HepG2 (cell line): ENCODE results near the gene CEP131. TPM values are rescaled to one million over a fixed set of nuclear protein-coding genes. Genes with fewer than 3 reads are reported as not detected.

Experiments used
- ATAC-seq: fragments of 200-7000 bp; cut with Tn5 transposase; 3 replicates; pipeline ENCODE4 v1.9.1; 2020; ENCODE audit warnings: mild to moderate bottlenecking, moderate library complexity
- BruUV-seq: library from RNA; stranded (reverse); fragments of 400-500 nt; replicated peaks from 2 replicates; lab custom pipeline; 2021; lab: Mats Ljungman, UMichigan
- CTCF ChIA-PET: fragments of 300-600 bp; formaldehyde crosslinking; extraction: SDS; loops from one replicate; lab custom pipeline; 2021; ENCODE audit warnings: low total read pairs, inconsistent platforms, low intra/inter-chr PET ratio; lab: Yijun Ruan, JAX
- POLR2A ChIA-PET: fragments of 350-600 bp; sonication (Branson Sonifier 250); formaldehyde crosslinking; loops from one replicate; lab custom pipeline; 2020; ENCODE audit warnings: antibody characterized with exemption, inconsistent platforms; lab: Yijun Ruan, JAX
- DNase-seq: peaks from one replicate; pipeline ENCODE4 v3.0.0-alpha.2; 2015; ENCODE audit warnings: low spot score
- FAIRE-seq: peaks from 3 replicates; lab custom pipeline; 2011; peaks lifted over from hg19 to GRCh38; lab: Jason Lieb, UNC
- H2AFZ ChIP-seq: one replicate; pipeline ENCODE4 v1.6.1; 2011; ENCODE audit warnings: low read length, inconsistent platforms
- H3K27ac ChIP-seq: fragments of 300-600 bp; 3 replicates; pipeline ENCODE4 v1.8.0; 2011; ENCODE audit warnings: mixed run types, mild to moderate bottlenecking, mixed read lengths, low read length, inconsistent platforms; ENCODE audit not compliant: insufficient read depth; ENCODE audit errors: extremely low read length
- H3K27me3 ChIP-seq, 2 experiments: fragments of 200-600 bp in 1 of 2; 2 replicates in 1 of 2; 3 replicates in 1 of 2; pipeline versions ENCODE4 v1.6.0 to v1.8.0; 2011; ENCODE audit warnings: low read length in 2 of 2, mild to moderate bottlenecking in 2 of 2, moderate library complexity in 2 of 2, inconsistent platforms in 1 of 2; ENCODE audit not compliant: insufficient read depth in 2 of 2, control insufficient read depth in 1 of 2
- H3K36me3 ChIP-seq, 2 experiments: fragments of 200-600 bp in 1 of 2; replicated peaks in 1 of 2; 2 replicates in 1 of 2; 3 replicates in 1 of 2; pipeline versions ENCODE4 v1.5.1 to v1.8.0; 2011; ENCODE audit warnings: low read length in 2 of 2, inconsistent platforms in 1 of 2; ENCODE audit not compliant: insufficient read depth in 2 of 2, control insufficient read depth in 1 of 2
- H3K4me1 ChIP-seq: 2 replicates; pipeline ENCODE4 v1.5.1; 2012; ENCODE audit warnings: low read length, inconsistent platforms; ENCODE audit not compliant: insufficient read depth
- H3K4me2 ChIP-seq: 2 replicates; pipeline ENCODE4 v1.6.0; 2011; ENCODE audit warnings: low read depth, low read length, inconsistent platforms
- H3K4me3 ChIP-seq, 3 experiments: fragments of 200-600 bp in 1 of 3; sonication (generic), shearing (Covaris generic) in 1 of 3; replicated peaks in 1 of 3; 2 replicates each; pipeline ENCODE4 v1.5.1; 2011 to 2016; ENCODE audit warnings: low read length in 3 of 3, inconsistent platforms in 2 of 3, low read depth in 2 of 3, mild to moderate bottlenecking in 2 of 3, control low read depth in 1 of 3, mixed read lengths in 1 of 3; ENCODE audit not compliant: insufficient read depth in 1 of 3
- H3K79me2 ChIP-seq: one replicate; pipeline ENCODE4 v1.6.1; 2011; ENCODE audit warnings: low read length, inconsistent platforms; ENCODE audit not compliant: insufficient read depth
- H3K9ac ChIP-seq: 2 replicates; pipeline ENCODE4 v1.6.0; 2011; ENCODE audit warnings: mild to moderate bottlenecking, low read depth, low read length, inconsistent platforms; ENCODE audit not compliant: insufficient read depth
- H3K9me3 ChIP-seq: 2 replicates; pipeline ENCODE4 v1.5.1; 2012; ENCODE audit warnings: mild to moderate bottlenecking, low read length
- H4K20me1 ChIP-seq: 2 replicates; pipeline ENCODE4 v1.6.0; 2011; ENCODE audit warnings: inconsistent platforms, mild to moderate bottlenecking, low read length, moderate library complexity; ENCODE audit not compliant: insufficient read depth
- ATF1 ChIP-seq: IDR thresholded peaks from 2 replicates; pipeline ENCODE4 v1.6.1; 2016; ENCODE audit warnings: mild to moderate bottlenecking, control low read depth
- CEBPB ChIP-seq: IDR thresholded peaks from 2 replicates; pipeline ENCODE4 v1.6.1; 2011; ENCODE audit warnings: low read depth, low read length, improper control_type of control experiment, borderline replicate concordance
- HMG20A ChIP-seq: IDR thresholded peaks from 2 replicates; pipeline ENCODE4 v1.6.1; 2016; ENCODE audit warnings: borderline replicate concordance
- HOXA7 ChIP-seq: sonication (generic); formaldehyde crosslinking; IDR thresholded peaks from 2 replicates; pipeline ENCODE4 v1.8.1; 2022; ENCODE audit warnings: mild to moderate bottlenecking, missing genetic modification reagents, moderate library complexity
- NCOA1 ChIP-seq: sonication (generic); formaldehyde crosslinking; IDR thresholded peaks from 2 replicates; pipeline ENCODE4 v1.9.0; 2021; ENCODE audit warnings: missing genetic modification reagents
- TAF1 ChIP-seq: sonication (generic); formaldehyde crosslinking; IDR thresholded peaks from 2 replicates; pipeline ENCODE4 v1.4.0; 2020; ENCODE audit warnings: missing genetic modification reagents
- TFDP2 ChIP-seq: sonication (generic); formaldehyde crosslinking; IDR thresholded peaks from 2 replicates; pipeline ENCODE4 v1.4.0; 2020; ENCODE audit warnings: missing genetic modification reagents
- ZFP37 ChIP-seq: sonication (generic); formaldehyde crosslinking; IDR thresholded peaks from 2 replicates; pipeline ENCODE4 v1.4.0; 2020; ENCODE audit warnings: missing genetic modification reagents, borderline replicate concordance
- ZFX ChIP-seq: sonication (generic); formaldehyde crosslinking; IDR thresholded peaks from 2 replicates; pipeline ENCODE4 v1.4.0; 2020; ENCODE audit warnings: mild to moderate bottlenecking, low read depth, missing genetic modification reagents, moderate library complexity
- ZNF709 ChIP-seq: sonication (generic); formaldehyde crosslinking; IDR thresholded peaks from 2 replicates; pipeline ENCODE4 v1.5.0; 2020; ENCODE audit warnings: mild to moderate bottlenecking, missing genetic modification reagents
- WGBS: methylation state at CpG from one replicate; pipeline ENCODE4 v1.1.6; 2017; ENCODE audit warnings: low lambda C conversion rate; 5-methylcytosine and 5-hydroxymethylcytosine counted together
- in situ Hi-C: cut with HindIII; loops from 2 replicates; pipeline ENCODE4 v1.10.0; 2017; ENCODE audit warnings: low pct_unique_long_range_greater_than_20kb; ENCODE audit not compliant: extremely low pct_ligation_motif_present
- intact Hi-C: fragments of 100-400 bp; cut with micrococcal nuclease; formaldehyde crosslinking; loops from one replicate; pipeline ENCODE4 v1.10.0; 2022; ENCODE audit not compliant: unreplicated experiment
- polyA plus RNA-seq, 8 experiments: library from polyadenylated mRNA; depleted of rRNA in 3 of 8; stranded (reverse) in 7 of 8; unstranded in 1 of 8; fragments of >200 nt; fragmentation: Illumina TruSeq in 4 of 8; extraction: Trizol in 4 of 8; gene quantifications; 2 replicates each; pipeline versions ENCODE4 v1.2.1 to v1.2.3, GENCODE V29; 2011 to 2016; ENCODE audit warnings: low read depth in 4 of 8, missing spikeins in 1 of 8, mixed read lengths in 1 of 8; ENCODE audit not compliant: insufficient read depth in 1 of 8
- total RNA-seq, 5 experiments: library from RNA; depleted of rRNA; stranded (reverse); fragments of >200 nt; fragmentation: Illumina TruSeq; extraction: Trizol; gene quantifications; 2 replicates each; pipeline ENCODE4 v1.2.3, GENCODE V29; 2016; ENCODE audit warnings: low read depth in 1 of 5
- TF ChIP-seq, protein P1 (sequence below): sonication (generic); formaldehyde crosslinking; IDR thresholded peaks from 2 replicates; pipeline ENCODE4 v1.8.1; 2023; ENCODE audit warnings: mild to moderate bottlenecking, missing genetic modification reagents
- TF ChIP-seq, protein P2 (sequence below): sonication (generic); formaldehyde crosslinking; IDR thresholded peaks from 2 replicates; pipeline ENCODE4 v1.4.0; 2020; ENCODE audit warnings: missing genetic modification reagents

CEP131 gene
- total and polyA plus RNA-seq, 2 of the 13 experiments (the other 11 are each of a cell fraction or from before 2014, with no cell fraction given), result 5.0 to 16.8 TPM

DNA sequence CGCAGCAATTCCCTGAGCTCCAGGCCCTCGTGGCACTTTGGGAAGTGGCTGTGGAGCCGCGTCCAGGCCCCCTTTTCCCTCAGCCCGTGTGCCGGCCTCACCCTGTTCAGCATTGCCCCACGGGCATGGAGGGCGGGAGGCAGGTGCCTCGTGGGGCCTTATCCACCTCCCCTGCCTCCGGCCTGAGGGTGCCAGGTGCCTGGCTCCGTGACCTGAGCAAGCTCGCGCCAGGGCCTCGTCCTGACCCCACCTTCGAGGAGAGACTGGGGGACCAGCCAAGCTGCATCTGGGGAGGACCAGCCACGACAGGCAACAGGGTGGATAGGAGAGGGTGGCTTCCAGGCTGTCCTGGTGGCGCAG lies 29.7 kb downstream of the CEP131 start (continued):
- TF ChIP-seq ZFX (CRISPR knock-in tag) (no peak), ZFP37 (CRISPR knock-in tag) (no peak), HMG20A (CRISPR knock-in tag) (no peak)
- TF ChIP-seq, protein P1, sequence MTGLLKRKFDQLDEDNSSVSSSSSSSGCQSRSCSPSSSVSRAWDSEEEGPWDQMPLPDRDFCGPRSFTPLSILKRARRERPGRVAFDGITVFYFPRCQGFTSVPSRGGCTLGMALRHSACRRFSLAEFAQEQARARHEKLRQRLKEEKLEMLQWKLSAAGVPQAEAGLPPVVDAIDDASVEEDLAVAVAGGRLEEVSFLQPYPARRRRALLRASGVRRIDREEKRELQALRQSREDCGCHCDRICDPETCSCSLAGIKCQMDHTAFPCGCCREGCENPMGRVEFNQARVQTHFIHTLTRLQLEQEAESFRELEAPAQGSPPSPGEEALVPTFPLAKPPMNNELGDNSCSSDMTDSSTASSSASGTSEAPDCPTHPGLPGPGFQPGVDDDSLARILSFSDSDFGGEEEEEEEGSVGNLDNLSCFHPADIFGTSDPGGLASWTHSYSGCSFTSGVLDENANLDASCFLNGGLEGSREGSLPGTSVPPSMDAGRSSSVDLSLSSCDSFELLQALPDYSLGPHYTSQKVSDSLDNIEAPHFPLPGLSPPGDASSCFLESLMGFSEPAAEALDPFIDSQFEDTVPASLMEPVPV (CRISPR knock-in tag), result no peak

DNA sequence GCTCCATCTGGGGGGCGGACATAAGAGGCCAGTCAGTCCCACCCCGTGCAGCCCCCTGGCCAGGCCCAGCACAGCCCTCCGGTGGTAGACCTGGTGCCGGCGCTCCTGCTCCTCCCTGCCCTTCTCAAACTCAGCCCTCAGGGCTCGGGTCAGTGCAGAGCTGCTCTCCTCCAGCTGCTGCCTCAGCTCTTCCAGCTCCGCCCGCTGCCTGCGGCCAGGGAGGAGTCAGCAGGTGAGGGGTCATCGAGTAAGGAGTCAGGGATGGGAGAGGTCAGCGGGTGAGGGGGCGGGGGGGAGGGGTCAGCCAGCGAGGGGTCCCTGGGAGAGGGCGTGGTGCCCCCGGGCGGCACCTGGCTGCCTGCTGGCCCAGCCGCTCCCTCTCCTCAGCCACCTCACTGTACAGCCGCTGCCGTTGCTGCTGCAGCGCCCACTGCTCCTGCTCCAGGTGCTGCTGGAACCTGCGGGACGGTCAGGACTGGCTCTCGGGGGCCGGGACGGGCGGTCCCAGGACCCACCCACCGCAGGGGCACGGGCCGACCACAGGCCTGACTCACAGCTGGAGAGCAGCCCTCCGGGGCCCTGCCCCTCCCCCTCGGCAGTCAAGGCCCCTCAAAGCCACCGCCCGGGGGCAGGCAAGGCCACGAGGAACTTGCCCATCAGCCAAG lies 30.2 kb downstream of the CEP131 start:
- H3K4me1 ChIP-seq, result no peaks in the 10 kb centered on the region
- no peak for TF ChIP-seq HOXA7 (CRISPR knock-in tag)
- no peak for TF ChIP-seq ZNF709 (CRISPR knock-in tag)
- no peak for TF ChIP-seq TFDP2
- TF ChIP-seq TAF1, result no peak
- no peak for TF ChIP-seq NCOA1
- TF ChIP-seq, protein P2, sequence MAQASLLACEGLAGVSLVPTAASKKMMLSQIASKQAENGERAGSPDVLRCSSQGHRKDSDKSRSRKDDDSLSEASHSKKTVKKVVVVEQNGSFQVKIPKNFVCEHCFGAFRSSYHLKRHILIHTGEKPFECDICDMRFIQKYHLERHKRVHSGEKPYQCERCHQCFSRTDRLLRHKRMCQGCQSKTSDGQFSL, result no peak
- TF ChIP-seq CEBPB, result no peak
- TF ChIP-seq ATF1 (CRISPR knock-in tag), result no peak
- no peak for ATAC-seq
- no peak overlapping the region for H3K9ac ChIP-seq
- no peak overlapping the region for H3K4me2 ChIP-seq
- no peaks in the 10 kb centered on the region for H4K20me1 ChIP-seq
- no peak for DNase-seq
- no peak for FAIRE-seq
- H3K4me3 ChIP-seq, result no peak overlapping the region
- WGBS, result 96% methylated on average over 26 of the region's 34 CpGs
- H2AFZ ChIP-seq, result no peak overlapping the region
- ChIA-PET POLR2A (interaction anchor here (1.4 kb wide), 1 partner anchor 30 kb away, joined by 3 read pairs; the partner anchor contains the start of gene CEP131), CTCF (no interaction called here)
- in situ Hi-C loops, result loop anchor here (5.0 kb wide), 1 partner anchor 50 kb away; no protein-coding TSS in a partner anchor
- H3K27ac ChIP-seq, result no peak overlapping the region
- intact Hi-C loops, result no loop called here
- H3K9me3 ChIP-seq, result no peaks in the 10 kb centered on the region
- H3K27me3 ChIP-seq, result no peaks in the 10 kb centered on the region
- BruUV-seq, result no TSS peak
- H3K36me3 ChIP-seq, result peaks cover 7 to 11% of the 10 kb centered on the region in 2 experiments; a peak in 3 of 5 replicates
- H3K79me2 ChIP-seq, result no peaks in the 10 kb centered on the region
